ENCODE measurements around the gene NRAP.

- TF ChIP-seq CTCF (IDR thresholded peaks at IDR 0.05) (no peak), POLR2A (IDR thresholded peaks at IDR 0.05) (no peak)
These were observed 109.6 kb downstream of the NRAP start for GRCh38 chr10:113554214-113554613.

All from thyroid gland (tissue), 4 donors.